Activated naive CD8-positive, alpha-beta T cell treated with anti-CD3 and anti-CD28 coated beads, Interleukin-2, amount 50 U/mL, for 16 hours (primary cell): Measurements from ENCODE around the gene ANKRD18B.
"Not testable (repeated sequence)": the region's sequence is repeated elsewhere in the genome, so short reads cannot be mapped to it uniquely, and the experiment has no call there.

Source experiments
- DNase-seq: peaks from one replicate; pipeline ENCODE4 v3.0.0-alpha.2; 2020; ENCODE audit warnings: low read depth, low spot score

Gene ANKRD18B

GRCh38 chr9:33611358-33611757 lies 87.3 kb downstream of the ANKRD18B start:
- DNase-seq: no peak

- DNase-seq: not testable (repeated sequence)
These were observed 88.4 kb downstream of the ANKRD18B start for GRCh38 chr9:33612410-33612809.

- DNase-seq: no peak
These were observed 90.1 kb downstream of the ANKRD18B start for GRCh38 chr9:33614001-33614687.

GRCh38 chr9:33618370-33618769 lies 94.3 kb downstream of the ANKRD18B start:
- not testable (repeated sequence) for DNase-seq

GRCh38 chr9:33619666-33620404 lies 95.8 kb downstream of the ANKRD18B start:
- DNase-seq: no peak

- no peak for DNase-seq
These were observed 96.8 kb downstream of the ANKRD18B start for GRCh38 chr9:33620738-33621439.
